ENCODE results near the gene TCEAL1.

Gene TCEAL1

GRCh38 chrX:103607364-103608305 lies 21.1 kb upstream of the TCEAL1 start, which contains the start of gene TCEAL3:
Gene TCEAL3, plus strand, starts transcription at chrX:103607963. Its CDS starts 1,102 bp downstream, at chrX:103609065.
- TF ChIP-seq CTCF (IDR thresholded peaks at IDR 0.05; ENCODE audit: borderline replicate concordance, insufficient read depth, low read depth, low read length): no peak
- peak within 1 kb of the TSS; percentile 66 for H3K4me3 ChIP-seq (ENCODE audit: low read depth, low read length)

- TF ChIP-seq CTCF (IDR thresholded peaks at IDR 0.05; ENCODE audit: borderline replicate concordance, insufficient read depth, low read depth, low read length): no peak
- peak overlapping the region; percentile 66 for H3K4me3 ChIP-seq (ENCODE audit: low read depth, low read length)
Observed at GRCh38 chrX:103608306-103608963, 20.3 kb upstream of the TCEAL1 start.

GRCh38 chrX:103610282-103610681 lies 18.5 kb upstream of the TCEAL1 start:
- TF ChIP-seq CTCF (IDR thresholded peaks at IDR 0.05; ENCODE audit: borderline replicate concordance, insufficient read depth, low read depth, low read length): no peak
- H3K4me3 ChIP-seq (ENCODE audit: low read depth, low read length): no peak overlapping the region

GRCh38 chrX:103613362-103613890 lies 15.3 kb upstream of the TCEAL1 start:
- H3K4me3 ChIP-seq (ENCODE audit: low read depth, low read length): no peak overlapping the region
- TF ChIP-seq CTCF (IDR thresholded peaks at IDR 0.05; ENCODE audit: borderline replicate concordance, insufficient read depth, low read depth, low read length): no peak

GRCh38 chrX:103614999-103615398 lies 13.8 kb upstream of the TCEAL1 start:
- TF ChIP-seq CTCF (IDR thresholded peaks at IDR 0.05; ENCODE audit: borderline replicate concordance, insufficient read depth, low read depth, low read length): no peak
- H3K4me3 ChIP-seq (ENCODE audit: low read depth, low read length): no peak overlapping the region

- no peak for TF ChIP-seq CTCF (IDR thresholded peaks at IDR 0.05; ENCODE audit: borderline replicate concordance, insufficient read depth, low read depth, low read length)
- no peak overlapping the region for H3K4me3 ChIP-seq (ENCODE audit: low read depth, low read length)
Observed at GRCh38 chrX:103615781-103616371, 12.9 kb upstream of the TCEAL1 start.
